ENCODE results near the gene SLC6A4. TPM values are rescaled to one million over a fixed set of nuclear protein-coding genes. Genes with fewer than 3 reads are reported as not detected.

The SLC6A4 gene
- total RNA-seq, 1 experiment from 2014 or later = 0.30 TPM

GRCh38 chr17:30232824-30233427 is 2.6 kb downstream of the SLC6A4 start:
- TF ChIP-seq EZH2phosphoT487 (IDR thresholded peaks at IDR 0.05; ENCODE audit: borderline replicate concordance) (no peak), POLR2AphosphoS5 (IDR thresholded peaks at IDR 0.05; ENCODE audit: low read depth, low read length) (no peak), FOSL1 (IDR thresholded peaks at IDR 0.05; ENCODE audit: low read depth) (no peak), EGR1 (IDR thresholded peaks at IDR 0.05; ENCODE audit: low read depth) (no peak), JUND (IDR thresholded peaks at IDR 0.05) (no peak), CBX3 (IDR thresholded peaks at IDR 0.05; ENCODE audit: low read depth) (no peak), ELF1 (IDR thresholded peaks at IDR 0.05; ENCODE audit: borderline replicate concordance, low read depth) (no peak), REST (IDR thresholded peaks at IDR 0.05; ENCODE audit: low read depth) (no peak), ZNF274 (IDR thresholded peaks at IDR 0.05; ENCODE audit: low read depth, low read length) (no peak), TCF7L2 (IDR thresholded peaks at IDR 0.05; ENCODE audit: borderline replicate concordance, extremely low read depth, insufficient read depth, insufficient read length) (no peak), SIN3A (IDR thresholded peaks at IDR 0.05; ENCODE audit: low read depth) (no peak), CTCF (IDR thresholded peaks at IDR 0.05 in 2 of 3, conservative IDR thresholded peaks at IDR 0.05 in 1 of 3; ENCODE audit: borderline replicate concordance in 1 of 3, insufficient read depth in 1 of 3, low read depth in 2 of 3, low read length in 2 of 3) (no peak), SP1 (IDR thresholded peaks at IDR 0.05; ENCODE audit: low read depth) (no peak)
- Histone ChIP-seq H3K4me1 (ENCODE audit: control insufficient read depth in 1 of 2, insufficient read depth in 2 of 2, low read length in 2 of 2) (peaks cover 0 to 3% of the 10 kb centered on the region in 2 experiments; a peak in 1 of 4 replicates), H2AFZ (ENCODE audit: low read depth, low read length, poor library complexity, severe bottlenecking) (no peak overlapping the region), H3K36me3 (ENCODE audit: control insufficient read depth in 1 of 2, insufficient read depth in 2 of 2, low read length in 2 of 2) (no peaks in the 10 kb centered on the region), H3K79me2 (ENCODE audit: insufficient read depth, low read length) (no peaks in the 10 kb centered on the region), H3K9me3 (ENCODE audit: control insufficient read depth in 1 of 2, insufficient read depth in 1 of 2, low read depth in 1 of 2, low read length in 2 of 2) (no peaks in the 10 kb centered on the region), H3K27ac (ENCODE audit: low read depth, low read length) (no peak overlapping the region), H3K4me3 (replicated peaks in 1 of 2; ENCODE audit: low read depth in 1 of 2, low read length in 2 of 2) (no peak overlapping the region), H3K9me2 (ENCODE audit: insufficient read depth) (no peaks in the 10 kb centered on the region), H3K27me3 (ENCODE audit: insufficient read depth, low read length) (peaks cover 33% of the 10 kb centered on the region; the same call in 1 of the 2 replicates), H3K9ac (ENCODE audit: low read length) (no peak overlapping the region), H4K20me1 (ENCODE audit: insufficient read depth) (no peaks in the 10 kb centered on the region), H3K4me2 (ENCODE audit: low read length) (no peak overlapping the region)
- intact Hi-C loops (cut with micrococcal nuclease) = no loop called here
- BruUV-seq (replicated peaks) = no TSS peak
- no peak for ATAC-seq
- no peak for DNase-seq (ENCODE audit: low read depth, low spot score)
- ChIA-PET CTCF (no interaction called here), RAD21 (ENCODE audit: low non-redundant PET in 1 of 2, low total read pairs in 2 of 2, uncharacterized antibody in 2 of 2, unreplicated experiment in 2 of 2) (no interaction called here), POLR2A (no interaction called here)
